Astrocyte (in vitro differentiated cells and primary cell): ENCODE results near the gene UST. TPM values are rescaled to one million over a fixed set of nuclear protein-coding genes. Genes with fewer than 3 reads are reported as not detected.
A peak's percentile ranks its signal among the peaks of the same experiment; 100 is the strongest.

Source experiments
- DNase-seq: peaks from one replicate; pipeline ENCODE4 v3.0.0-alpha.2; 2010; ENCODE audit warnings: low read depth
- FAIRE-seq: peaks from 2 replicates; lab custom pipeline; 2011; peaks lifted over from hg19 to GRCh38; lab: Jason Lieb, UNC
- H2AFZ ChIP-seq: 2 replicates; pipeline ENCODE4 v1.6.0; 2012; ENCODE audit warnings: low read depth, low read length, inconsistent platforms
- H3K27ac ChIP-seq: 2 replicates; pipeline ENCODE4 v1.5.1; 2011; ENCODE audit warnings: low read depth, low read length, inconsistent platforms
- H3K27me3 ChIP-seq: 2 replicates; pipeline ENCODE4 v1.6.0; 2011; ENCODE audit warnings: low read length, inconsistent platforms; ENCODE audit not compliant: insufficient read depth
- H3K36me3 ChIP-seq: 2 replicates; pipeline ENCODE4 v1.5.1; 2011; ENCODE audit warnings: low read length, inconsistent platforms; ENCODE audit not compliant: insufficient read depth
- H3K4me1 ChIP-seq: 2 replicates; pipeline ENCODE4 v1.5.1; 2011; ENCODE audit warnings: low read length, inconsistent platforms; ENCODE audit not compliant: insufficient read depth
- H3K4me2 ChIP-seq: 2 replicates; pipeline ENCODE4 v1.6.0; 2012; ENCODE audit warnings: low read length, inconsistent platforms
- H3K4me3 ChIP-seq: 2 replicates; pipeline ENCODE4 v1.5.1; 2011; ENCODE audit warnings: low read depth, mild to moderate bottlenecking, low read length, inconsistent platforms; ENCODE audit not compliant: insufficient read depth
- H3K79me2 ChIP-seq: 2 replicates; pipeline ENCODE4 v1.6.0; 2012; ENCODE audit warnings: mild to moderate bottlenecking, low read length, inconsistent platforms; ENCODE audit not compliant: insufficient read depth
- H3K9ac ChIP-seq: 2 replicates; pipeline ENCODE4 v1.6.0; 2012; ENCODE audit warnings: mild to moderate bottlenecking, low read length, inconsistent platforms
- H3K9me3 ChIP-seq: 2 replicates; pipeline ENCODE4 v1.5.1; 2012; ENCODE audit warnings: low read depth, mild to moderate bottlenecking, low read length, inconsistent platforms; ENCODE audit not compliant: insufficient read depth
- H4K20me1 ChIP-seq: 2 replicates; pipeline ENCODE4 v1.6.0; 2012; ENCODE audit warnings: low read length, inconsistent platforms; ENCODE audit not compliant: insufficient read depth
- H3K27ac Mint-ChIP-seq: one replicate; pipeline ENCODE4 v1.8.0; 2021; ENCODE audit warnings: mild to moderate bottlenecking, mixed read lengths; ENCODE audit not compliant: unreplicated experiment
- H3K27me3 Mint-ChIP-seq: one replicate; pipeline ENCODE4 v1.8.0; 2021; ENCODE audit warnings: low read depth, mixed read lengths; ENCODE audit not compliant: unreplicated experiment
- H3K36me3 Mint-ChIP-seq: one replicate; pipeline ENCODE4 v1.8.0; 2021; ENCODE audit warnings: low read depth, mixed read lengths; ENCODE audit not compliant: unreplicated experiment
- H3K4me1 Mint-ChIP-seq: one replicate; pipeline ENCODE4 v1.8.0; 2021; ENCODE audit warnings: low read depth, mixed read lengths; ENCODE audit not compliant: unreplicated experiment
- H3K4me3 Mint-ChIP-seq: one replicate; pipeline ENCODE4 v1.8.0; 2021; ENCODE audit warnings: mild to moderate bottlenecking, moderate library complexity, mixed read lengths; ENCODE audit not compliant: unreplicated experiment
- H3K9me3 Mint-ChIP-seq: one replicate; pipeline ENCODE4 v1.8.0; 2021; ENCODE audit warnings: mild to moderate bottlenecking, mixed read lengths; ENCODE audit not compliant: unreplicated experiment
- EZH2 ChIP-seq: IDR thresholded peaks from 2 replicates; pipeline ENCODE4 v1.6.1; 2012; ENCODE audit warnings: mild to moderate bottlenecking, low read length, inconsistent platforms; ENCODE audit not compliant: insufficient read depth
- total RNA-seq: library from RNA; stranded (reverse); gene quantifications from 2 replicates; pipeline ENCODE4 v1.2.1, GENCODE V29; 2021
- TF ChIP-seq, protein P1 (sequence below): IDR thresholded peaks from 2 replicates; pipeline ENCODE4 v1.5.1; 2011; ENCODE audit warnings: low read depth, mild to moderate bottlenecking, inconsistent platforms, low read length, moderate library complexity; ENCODE audit not compliant: insufficient read depth

The UST gene
- total RNA-seq, 1 donor from 2014 or later = 15.3 TPM

DNA sequence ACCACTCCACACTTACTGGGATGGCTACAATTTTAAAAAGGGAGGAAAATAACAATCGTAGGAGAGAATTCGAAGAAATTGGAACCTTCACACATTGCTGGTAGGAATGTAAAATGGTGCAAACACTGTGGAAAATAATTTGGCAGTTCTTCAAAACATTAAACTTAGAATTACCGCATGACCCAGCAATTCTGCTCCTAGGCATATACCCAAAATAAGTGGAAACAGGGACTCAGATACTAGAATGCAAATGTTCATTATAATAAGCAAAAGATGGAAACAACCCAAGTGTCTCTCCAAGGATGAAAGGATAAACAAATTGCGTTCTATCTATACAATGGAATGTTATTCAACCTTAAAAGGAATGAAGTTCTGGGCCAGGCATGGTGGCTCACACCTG lies 325.2 kb downstream of the UST start:
- Histone ChIP-seq H3K4me2 (no peak overlapping the region), H2AFZ (no peak overlapping the region), H3K79me2 (no peaks in the 10 kb centered on the region), H3K9ac (no peak overlapping the region), H3K9me3 (no peaks in the 10 kb centered on the region), H3K4me1 (peaks cover 11% of the 10 kb centered on the region), H3K27me3 (no peaks in the 10 kb centered on the region), H4K20me1 (no peaks in the 10 kb centered on the region), H3K4me3 (no peak overlapping the region), H3K27ac (no peak overlapping the region), H3K36me3 (no peaks in the 10 kb centered on the region)
- Mint-ChIP-seq H3K36me3 (peaks cover 8% of the 10 kb centered on the region), H3K4me3 (no peak overlapping the region), H3K4me1 (peaks cover 12% of the 10 kb centered on the region), H3K27ac (no peak overlapping the region), H3K27me3 (no peaks in the 10 kb centered on the region), H3K9me3 (peaks cover 2% of the 10 kb centered on the region)
- FAIRE-seq = peak; percentile 23
- no peak for TF ChIP-seq EZH2
- TF ChIP-seq, protein P1, sequence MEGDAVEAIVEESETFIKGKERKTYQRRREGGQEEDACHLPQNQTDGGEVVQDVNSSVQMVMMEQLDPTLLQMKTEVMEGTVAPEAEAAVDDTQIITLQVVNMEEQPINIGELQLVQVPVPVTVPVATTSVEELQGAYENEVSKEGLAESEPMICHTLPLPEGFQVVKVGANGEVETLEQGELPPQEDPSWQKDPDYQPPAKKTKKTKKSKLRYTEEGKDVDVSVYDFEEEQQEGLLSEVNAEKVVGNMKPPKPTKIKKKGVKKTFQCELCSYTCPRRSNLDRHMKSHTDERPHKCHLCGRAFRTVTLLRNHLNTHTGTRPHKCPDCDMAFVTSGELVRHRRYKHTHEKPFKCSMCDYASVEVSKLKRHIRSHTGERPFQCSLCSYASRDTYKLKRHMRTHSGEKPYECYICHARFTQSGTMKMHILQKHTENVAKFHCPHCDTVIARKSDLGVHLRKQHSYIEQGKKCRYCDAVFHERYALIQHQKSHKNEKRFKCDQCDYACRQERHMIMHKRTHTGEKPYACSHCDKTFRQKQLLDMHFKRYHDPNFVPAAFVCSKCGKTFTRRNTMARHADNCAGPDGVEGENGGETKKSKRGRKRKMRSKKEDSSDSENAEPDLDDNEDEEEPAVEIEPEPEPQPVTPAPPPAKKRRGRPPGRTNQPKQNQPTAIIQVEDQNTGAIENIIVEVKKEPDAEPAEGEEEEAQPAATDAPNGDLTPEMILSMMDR = no peak
- DNase-seq = no peak

DNA sequence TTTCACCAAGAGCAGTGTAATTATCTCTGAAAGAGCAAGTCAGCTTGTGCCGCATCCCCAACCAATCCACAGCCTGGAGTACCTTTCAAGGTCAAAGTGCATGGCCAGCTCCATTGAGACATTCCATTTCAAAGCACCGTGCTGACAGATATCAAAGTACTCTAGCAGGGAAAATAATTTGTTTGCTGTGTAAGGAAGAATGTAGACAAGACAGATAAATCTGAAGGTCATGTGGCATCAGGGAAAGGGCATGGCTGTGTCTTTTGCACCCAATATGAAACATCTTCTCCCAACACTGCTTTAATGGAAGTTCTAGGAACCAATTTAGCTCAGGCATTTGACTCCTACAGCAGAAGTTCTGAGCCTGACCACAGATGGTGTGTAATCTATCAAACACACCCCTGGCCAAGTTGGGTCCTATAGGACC lies 328.0 kb downstream of the UST start:
- H3K36me3 Mint-ChIP-seq = peaks cover 8% of the 10 kb centered on the region
- no peak for FAIRE-seq
- no peak overlapping the region for H3K4me3 Mint-ChIP-seq
- Histone ChIP-seq H2AFZ (no peak overlapping the region), H3K27ac (no peak overlapping the region), H3K27me3 (no peaks in the 10 kb centered on the region), H3K4me3 (no peak overlapping the region), H4K20me1 (no peaks in the 10 kb centered on the region), H3K4me1 (peaks cover 21% of the 10 kb centered on the region), H3K9ac (no peak overlapping the region), H3K4me2 (no peak overlapping the region), H3K79me2 (no peaks in the 10 kb centered on the region), H3K9me3 (no peaks in the 10 kb centered on the region), H3K36me3 (no peaks in the 10 kb centered on the region)
- no peak for DNase-seq
- H3K4me1 Mint-ChIP-seq = peaks cover 17% of the 10 kb centered on the region
- TF ChIP-seq, protein P1 = no peak
- no peak for TF ChIP-seq EZH2
- H3K27ac Mint-ChIP-seq = no peak overlapping the region
- no peaks in the 10 kb centered on the region for H3K27me3 Mint-ChIP-seq
- H3K9me3 Mint-ChIP-seq = peaks cover 2% of the 10 kb centered on the region

DNA sequence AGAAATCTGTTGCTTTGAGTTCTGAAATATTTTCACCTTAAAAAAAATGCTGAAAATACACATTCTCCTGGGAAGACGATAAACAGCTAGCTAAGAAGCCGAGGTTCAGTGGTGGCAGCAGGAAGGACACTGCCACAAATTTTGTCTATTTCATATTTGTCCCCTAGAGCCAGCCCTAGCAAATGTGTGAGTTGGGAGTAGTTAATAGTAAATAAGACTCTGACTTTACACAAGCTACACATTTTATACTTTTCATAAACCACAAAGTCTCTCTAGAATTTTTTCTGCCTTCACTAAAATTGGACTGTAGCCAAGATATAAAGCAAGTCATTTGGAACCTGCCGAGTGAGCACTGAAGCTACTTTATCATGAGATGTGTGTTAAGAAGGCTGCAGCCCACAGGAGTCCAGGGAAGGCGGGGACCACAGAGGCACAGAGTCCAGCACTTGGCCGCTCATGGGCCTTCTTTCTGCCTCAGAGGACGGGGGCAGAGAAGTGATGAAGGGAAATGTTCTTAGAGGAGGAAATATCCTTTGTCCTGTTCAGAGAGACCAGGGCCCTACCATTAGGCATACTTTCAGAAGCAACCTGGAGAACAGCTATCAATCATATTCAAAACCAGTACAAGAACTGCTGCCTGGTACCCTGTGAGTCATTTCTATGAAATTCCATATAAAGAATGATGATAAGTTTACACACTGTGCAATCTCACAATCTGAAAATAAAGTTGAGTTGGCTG lies 329.0 kb downstream of the UST start:
- Histone ChIP-seq H3K9me3 (no peaks in the 10 kb centered on the region), H3K4me1 (peaks cover 31% of the 10 kb centered on the region), H3K36me3 (no peaks in the 10 kb centered on the region), H4K20me1 (no peaks in the 10 kb centered on the region), H3K4me2 (peak overlapping the region; percentile 1), H3K4me3 (no peak overlapping the region), H3K27ac (peak overlapping the region; percentile 37), H3K27me3 (no peaks in the 10 kb centered on the region), H3K79me2 (no peaks in the 10 kb centered on the region), H3K9ac (no peak overlapping the region), H2AFZ (no peak overlapping the region)
- no peak overlapping the region for H3K4me3 Mint-ChIP-seq
- no peak for FAIRE-seq
- H3K27me3 Mint-ChIP-seq = no peaks in the 10 kb centered on the region
- peaks cover 26% of the 10 kb centered on the region for H3K4me1 Mint-ChIP-seq
- peaks cover 8% of the 10 kb centered on the region for H3K36me3 Mint-ChIP-seq
- peaks cover 2% of the 10 kb centered on the region for H3K9me3 Mint-ChIP-seq
- DNase-seq = peak; percentile 53
- no peak for TF ChIP-seq EZH2
- TF ChIP-seq, protein P1 = no peak
- H3K27ac Mint-ChIP-seq = peak overlapping the region; percentile 60
